CD4-positive, alpha-beta T cell treated with Interleukin-21 for 1 hour (primary cell): ENCODE results near the gene MRPL42.

Source experiments
- DNase-seq: peaks from one replicate; pipeline ENCODE4 v3.0.0-alpha.2; 2020

MRPL42 gene

GRCh38 chr12:93500667-93501066 lies 33.4 kb downstream of the MRPL42 start:
- DNase-seq: no peak

- peak; percentile 71 for DNase-seq
These were observed 35.7 kb downstream of the MRPL42 start for GRCh38 chr12:93502802-93503623.

GRCh38 chr12:93507165-93507564 lies 39.9 kb downstream of the MRPL42 start:
- DNase-seq: no peak

- no peak for DNase-seq
These were observed 42.2 kb downstream of the MRPL42 start for GRCh38 chr12:93509506-93509905.

GRCh38 chr12:93514853-93515252 lies 47.5 kb downstream of the MRPL42 start:
- DNase-seq: no peak

GRCh38 chr12:93518725-93519124 lies 51.4 kb downstream of the MRPL42 start:
- DNase-seq: no peak

- DNase-seq: no peak
These were observed 52.5 kb downstream of the MRPL42 start for GRCh38 chr12:93519859-93520258.

- DNase-seq: no peak
These were observed 53.1 kb downstream of the MRPL42 start for GRCh38 chr12:93520454-93520853.

- DNase-seq: no peak
These were observed 54.1 kb downstream of the MRPL42 start for GRCh38 chr12:93521225-93522080.

GRCh38 chr12:93524386-93525133 lies 57.2 kb downstream of the MRPL42 start:
- DNase-seq: no peak

- DNase-seq: no peak
These were observed 59.6 kb downstream of the MRPL42 start for GRCh38 chr12:93526786-93527428.

- DNase-seq: no peak
These were observed 63.0 kb downstream of the MRPL42 start for GRCh38 chr12:93530358-93530757.

GRCh38 chr12:93533310-93533709 lies 66.0 kb downstream of the MRPL42 start:
- no peak for DNase-seq

GRCh38 chr12:93536111-93536765 lies 68.9 kb downstream of the MRPL42 start:
- no peak for DNase-seq

GRCh38 chr12:93536766-93537488 lies 69.6 kb downstream of the MRPL42 start:
- DNase-seq: no peak

GRCh38 chr12:93537769-93538168 lies 70.5 kb downstream of the MRPL42 start:
- no peak for DNase-seq

GRCh38 chr12:93539821-93540220 lies 72.5 kb downstream of the MRPL42 start:
- DNase-seq: no peak

GRCh38 chr12:93540466-93540865 lies 73.2 kb downstream of the MRPL42 start:
- DNase-seq: no peak

- no peak for DNase-seq
These were observed 74.4 kb downstream of the MRPL42 start for GRCh38 chr12:93541578-93542225.

GRCh38 chr12:93547778-93548177 lies 80.5 kb downstream of the MRPL42 start:
- no peak for DNase-seq

GRCh38 chr12:93549174-93549573 lies 81.9 kb downstream of the MRPL42 start:
- no peak for DNase-seq
